Measurements from ENCODE around the gene GNAL. TPM values are rescaled to one million over a fixed set of nuclear protein-coding genes. Genes with fewer than 3 reads are reported as not detected.

The GNAL gene
- total RNA-seq, 1 donor from 2014 or later = 1.1 TPM

DNA sequence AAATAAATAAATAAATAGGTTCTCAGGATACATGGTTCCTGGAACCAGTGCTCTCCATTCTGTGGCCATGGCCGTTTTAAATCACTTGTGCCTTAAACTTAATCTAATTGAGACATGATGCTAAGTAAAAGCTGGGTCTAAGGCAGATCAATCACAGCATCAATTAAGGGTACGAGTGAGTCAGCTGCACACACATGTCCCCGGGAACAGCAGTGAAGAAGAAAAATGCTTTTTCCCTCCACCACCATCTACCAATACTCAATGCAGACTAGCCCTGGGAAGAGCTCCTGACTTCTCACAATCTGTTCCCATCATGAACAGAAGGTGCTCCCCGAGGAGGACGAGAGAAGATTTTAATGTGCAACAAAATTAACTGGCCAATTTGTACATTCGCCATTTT, 155.4 kb downstream of the GNAL start:
- H3K4me1 ChIP-seq = peaks cover 2% of the 10 kb centered on the region
- no peak overlapping the region for H3K27ac ChIP-seq (replicated peaks)
- H3K4me3 ChIP-seq = no peak overlapping the region
- no peaks in the 10 kb centered on the region for H3K27me3 ChIP-seq (ENCODE audit: low read depth)
- TF ChIP-seq, protein P1, sequence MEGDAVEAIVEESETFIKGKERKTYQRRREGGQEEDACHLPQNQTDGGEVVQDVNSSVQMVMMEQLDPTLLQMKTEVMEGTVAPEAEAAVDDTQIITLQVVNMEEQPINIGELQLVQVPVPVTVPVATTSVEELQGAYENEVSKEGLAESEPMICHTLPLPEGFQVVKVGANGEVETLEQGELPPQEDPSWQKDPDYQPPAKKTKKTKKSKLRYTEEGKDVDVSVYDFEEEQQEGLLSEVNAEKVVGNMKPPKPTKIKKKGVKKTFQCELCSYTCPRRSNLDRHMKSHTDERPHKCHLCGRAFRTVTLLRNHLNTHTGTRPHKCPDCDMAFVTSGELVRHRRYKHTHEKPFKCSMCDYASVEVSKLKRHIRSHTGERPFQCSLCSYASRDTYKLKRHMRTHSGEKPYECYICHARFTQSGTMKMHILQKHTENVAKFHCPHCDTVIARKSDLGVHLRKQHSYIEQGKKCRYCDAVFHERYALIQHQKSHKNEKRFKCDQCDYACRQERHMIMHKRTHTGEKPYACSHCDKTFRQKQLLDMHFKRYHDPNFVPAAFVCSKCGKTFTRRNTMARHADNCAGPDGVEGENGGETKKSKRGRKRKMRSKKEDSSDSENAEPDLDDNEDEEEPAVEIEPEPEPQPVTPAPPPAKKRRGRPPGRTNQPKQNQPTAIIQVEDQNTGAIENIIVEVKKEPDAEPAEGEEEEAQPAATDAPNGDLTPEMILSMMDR (IDR thresholded peaks at IDR 0.05; ENCODE audit: borderline replicate concordance) = no peak
- no peak for DNase-seq
- H3K36me3 ChIP-seq = no peaks in the 10 kb centered on the region
- intact Hi-C loops (cut with micrococcal nuclease) = no loop called here
- H3K9me3 ChIP-seq (replicated peaks) = no peaks in the 10 kb centered on the region

DNA sequence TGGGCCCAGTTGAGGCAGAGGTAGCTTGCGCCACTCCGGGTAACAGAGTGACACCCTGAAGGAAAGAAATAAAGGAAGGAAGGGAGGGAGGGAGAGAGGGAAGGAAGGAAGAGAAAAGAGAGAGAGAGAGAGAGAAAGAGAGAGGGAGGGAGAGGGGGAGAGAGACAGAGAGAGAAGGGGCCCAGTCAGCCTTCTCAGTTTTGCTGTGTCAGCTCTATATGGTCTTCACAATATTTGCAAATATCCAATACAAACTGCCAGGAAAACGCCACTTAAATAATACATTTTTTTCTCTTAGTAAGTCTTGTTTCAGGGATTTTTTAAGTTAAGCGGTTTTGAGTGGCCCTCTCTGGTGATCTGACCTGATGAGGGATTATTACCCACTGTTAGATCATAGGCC, 156.6 kb downstream of the GNAL start:
- intact Hi-C loops (cut with micrococcal nuclease) = no loop called here
- H3K4me1 ChIP-seq = peaks cover 8% of the 10 kb centered on the region
- no peak overlapping the region for H3K27ac ChIP-seq (replicated peaks)
- H3K36me3 ChIP-seq = no peaks in the 10 kb centered on the region
- DNase-seq = no peak
- TF ChIP-seq, protein P1 (IDR thresholded peaks at IDR 0.05; ENCODE audit: borderline replicate concordance) = no peak
- H3K4me3 ChIP-seq = no peak overlapping the region
- H3K9me3 ChIP-seq (replicated peaks) = no peaks in the 10 kb centered on the region
- no peaks in the 10 kb centered on the region for H3K27me3 ChIP-seq (ENCODE audit: low read depth)

DNA sequence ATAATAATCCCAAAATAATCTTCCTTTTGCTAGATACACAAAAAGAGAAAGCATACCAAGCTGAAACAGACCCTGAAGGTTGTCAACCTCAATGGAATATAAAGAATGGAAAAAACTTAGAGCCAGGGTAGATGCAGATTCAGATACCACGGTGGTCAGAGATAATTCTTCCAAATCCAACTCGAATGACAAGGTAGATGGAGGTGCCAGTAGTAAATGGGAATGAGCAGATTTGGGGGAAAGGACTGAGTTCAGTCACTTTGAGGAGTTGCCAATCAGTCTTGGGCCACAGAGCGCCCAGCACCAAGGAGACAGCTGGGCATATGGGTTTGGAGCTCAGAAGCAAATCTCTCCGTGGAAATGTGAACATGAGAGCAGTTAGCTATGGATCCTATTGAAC, 158.7 kb downstream of the GNAL start:
- no peak overlapping the region for H3K27ac ChIP-seq (replicated peaks)
- TF ChIP-seq, protein P1 (IDR thresholded peaks at IDR 0.05; ENCODE audit: borderline replicate concordance) = no peak
- no peaks in the 10 kb centered on the region for H3K27me3 ChIP-seq (ENCODE audit: low read depth)
- peaks cover 24% of the 10 kb centered on the region for H3K4me1 ChIP-seq
- no peaks in the 10 kb centered on the region for H3K9me3 ChIP-seq (replicated peaks)
- DNase-seq = no peak
- H3K36me3 ChIP-seq = no peaks in the 10 kb centered on the region
- H3K4me3 ChIP-seq = no peak overlapping the region
- intact Hi-C loops (cut with micrococcal nuclease) = no loop called here

DNA sequence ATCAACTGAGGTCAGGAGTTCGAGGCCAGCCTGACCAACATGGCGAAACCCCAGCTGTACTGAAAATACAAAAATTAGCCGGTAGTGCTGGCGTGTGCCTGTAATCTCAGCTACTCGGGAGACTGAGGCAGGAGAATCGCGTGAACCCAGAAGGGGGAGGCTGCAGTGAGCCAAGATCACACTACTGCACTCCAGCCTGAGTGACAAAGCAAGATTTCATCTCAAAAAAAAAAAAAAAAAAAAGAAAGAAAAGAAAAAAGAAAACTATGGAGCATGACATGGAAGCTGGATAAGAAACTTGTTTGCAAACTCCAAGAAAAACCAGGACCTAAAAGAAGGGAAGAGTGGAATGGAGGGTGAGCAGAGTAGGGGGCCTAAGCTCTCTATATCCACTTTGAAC, 160.2 kb downstream of the GNAL start:
- Histone ChIP-seq H3K4me3 (peak overlapping the region; percentile 83), H3K36me3 (peaks cover 4% of the 10 kb centered on the region), H3K27me3 (ENCODE audit: low read depth) (no peaks in the 10 kb centered on the region), H3K4me1 (peaks cover 38% of the 10 kb centered on the region), H3K9me3 (replicated peaks) (no peaks in the 10 kb centered on the region), H3K27ac (replicated peaks) (peak overlapping the region; percentile 96)
- TF ChIP-seq, protein P1 (IDR thresholded peaks at IDR 0.05; ENCODE audit: borderline replicate concordance) = no peak
- DNase-seq = no peak
- intact Hi-C loops (cut with micrococcal nuclease) = no loop called here

DNA sequence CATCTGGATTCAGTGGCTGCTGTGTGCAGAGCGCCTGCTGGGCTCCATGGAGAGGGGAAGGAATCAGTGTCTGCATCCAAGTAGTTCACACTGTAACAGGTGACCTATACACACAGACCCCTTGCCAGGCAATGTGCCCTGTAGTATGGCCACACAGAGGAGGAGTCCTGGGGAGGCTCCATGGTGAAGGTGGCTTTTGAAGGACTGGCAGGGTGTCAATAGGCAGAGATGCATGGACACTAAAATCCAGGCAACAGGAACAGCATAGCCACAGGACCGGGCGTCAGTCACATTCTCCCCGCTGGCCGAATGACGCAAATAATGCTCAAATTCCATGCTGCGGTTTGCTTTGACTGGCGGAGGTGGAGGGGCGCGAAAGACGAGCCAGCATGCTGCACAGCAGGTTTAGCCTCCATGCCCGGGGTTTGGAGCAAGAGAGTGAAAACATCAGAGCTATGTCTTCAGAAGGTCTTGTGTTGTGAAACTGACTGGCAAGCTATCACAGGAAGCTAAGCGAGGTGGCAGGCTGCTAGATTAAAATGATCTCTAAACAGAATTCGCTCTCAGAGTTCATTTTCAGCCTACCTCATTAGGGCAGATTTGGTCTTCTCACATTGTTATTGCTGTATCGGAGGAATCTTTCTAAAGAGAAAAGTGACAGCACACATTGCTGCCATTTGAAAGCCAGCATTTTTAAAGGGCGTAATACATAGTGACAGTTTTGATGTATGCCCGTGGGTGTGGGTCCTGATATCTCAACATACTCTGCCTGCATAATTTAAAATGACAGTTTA, 161.0 kb downstream of the GNAL start:
- TF ChIP-seq, protein P1 (IDR thresholded peaks at IDR 0.05; ENCODE audit: borderline replicate concordance) = no peak
- H3K4me3 ChIP-seq = peak overlapping the region; percentile 83
- peaks cover 43% of the 10 kb centered on the region for H3K4me1 ChIP-seq
- peak overlapping the region; percentile 96 for H3K27ac ChIP-seq (replicated peaks)
- intact Hi-C loops (cut with micrococcal nuclease) = no loop called here
- H3K9me3 ChIP-seq (replicated peaks) = no peaks in the 10 kb centered on the region
- no peaks in the 10 kb centered on the region for H3K27me3 ChIP-seq (ENCODE audit: low read depth)
- peak; percentile 49 for DNase-seq
- peaks cover 8% of the 10 kb centered on the region for H3K36me3 ChIP-seq

Measured in left ventricle myocardium inferior (tissue), 1 donor.